Activated gamma-delta T cell treated with anti-CD3 and anti-CD28 coated beads, Interleukin-2, amount 50 U/mL, for 16 hours (primary cell): ENCODE data around the gene RAD51B.

ENCODE experiments used
- DNase-seq: peaks from one replicate; pipeline ENCODE4 v3.0.0-alpha.2; 2020; ENCODE audit warnings: low read depth

RAD51B gene

GRCh38 chr14:68486033-68486732, 666.6 kb downstream of the RAD51B start:
- no peak for DNase-seq

GRCh38 chr14:68486809-68487208, 667.2 kb downstream of the RAD51B start:
- no peak for DNase-seq

- no peak for DNase-seq
These were observed 668.4 kb downstream of the RAD51B start for GRCh38 chr14:68487805-68488590.

GRCh38 chr14:68491793-68492192, 672.2 kb downstream of the RAD51B start:
- no peak for DNase-seq

GRCh38 chr14:68492381-68493151, 673.0 kb downstream of the RAD51B start:
- no peak for DNase-seq

GRCh38 chr14:68493152-68493911, 673.8 kb downstream of the RAD51B start:
- no peak for DNase-seq

GRCh38 chr14:68495101-68496039, 675.8 kb downstream of the RAD51B start:
- DNase-seq = no peak

GRCh38 chr14:68497011-68497410, 677.4 kb downstream of the RAD51B start:
- DNase-seq = no peak

- no peak for DNase-seq
These were observed 679.9 kb downstream of the RAD51B start for GRCh38 chr14:68499451-68499850.

GRCh38 chr14:68501171-68501570, 681.6 kb downstream of the RAD51B start:
- no peak for DNase-seq

- DNase-seq = no peak
These were observed 682.1 kb downstream of the RAD51B start for GRCh38 chr14:68501614-68502052.

- DNase-seq = no peak
These were observed 682.7 kb downstream of the RAD51B start for GRCh38 chr14:68502230-68502629.

- DNase-seq = no peak
These were observed 683.7 kb downstream of the RAD51B start for GRCh38 chr14:68503186-68503825.

- DNase-seq = no peak
These were observed 685.3 kb downstream of the RAD51B start for GRCh38 chr14:68504861-68505260.

GRCh38 chr14:68506021-68506644, 686.6 kb downstream of the RAD51B start:
- DNase-seq = no peak

GRCh38 chr14:68506645-68507419, 687.3 kb downstream of the RAD51B start:
- DNase-seq = peak; percentile 10

- DNase-seq = peak; percentile 18
These were observed 688.0 kb downstream of the RAD51B start for GRCh38 chr14:68507544-68508081.

- no peak for DNase-seq
These were observed 689.0 kb downstream of the RAD51B start for GRCh38 chr14:68508581-68508980.
